BJ (cell line): ENCODE results near the gene MTHFS. TPM values are rescaled to one million over a fixed set of nuclear protein-coding genes. Genes with fewer than 3 reads are reported as not detected.
"Not testable (repeated sequence)": the region's sequence is repeated elsewhere in the genome, so short reads cannot be mapped to it uniquely, and the experiment has no call there.

Experiments
- CTCF ChIA-PET: fragments of 350-600 bp; formaldehyde crosslinking; extraction: SDS; loops from one replicate; lab custom pipeline; 2021; ENCODE audit warnings: antibody characterized with exemption, inconsistent platforms; lab: Yijun Ruan, JAX
- POLR2A ChIA-PET: fragments of 300-600 bp; sonication (Branson Sonifier 250); formaldehyde crosslinking; extraction: SDS; loops from one replicate; lab custom pipeline; 2021; ENCODE audit warnings: antibody characterized with exemption; lab: Charles Lee
- DNase-seq: peaks from one replicate; pipeline ENCODE4 v3.0.0-alpha.2; 2011; ENCODE audit warnings: low read depth
- H3K27me3 ChIP-seq: 2 replicates; pipeline ENCODE4 v1.6.0; 2011; ENCODE audit warnings: low read length; ENCODE audit not compliant: control insufficient read depth, insufficient read depth
- H3K36me3 ChIP-seq: 2 replicates; pipeline ENCODE4 v1.5.1; 2011; ENCODE audit warnings: low read length; ENCODE audit not compliant: control insufficient read depth, insufficient read depth
- H3K4me3 ChIP-seq: 2 replicates; pipeline ENCODE4 v1.5.1; 2011; ENCODE audit warnings: low read depth, mild to moderate bottlenecking, control low read depth, low read length
- CTCF ChIP-seq: IDR thresholded peaks from 2 replicates; pipeline ENCODE4 v1.5.1; 2011; ENCODE audit warnings: low read depth, mild to moderate bottlenecking, control low read depth, inconsistent platforms, low read length, moderate library complexity; ENCODE audit not compliant: insufficient read depth
- polyA plus RNA-seq: library from polyadenylated mRNA; depleted of rRNA; stranded (reverse); fragments of >200 nt; gene quantifications from 2 replicates; pipeline ENCODE4 v1.2.3, GENCODE V29; 2011

Gene MTHFS
- polyA plus RNA-seq, 1 experiment = 30.7 TPM

GRCh38 chr15:79938143-79938542 lies 41.3 kb upstream of the MTHFS start:
- TF ChIP-seq CTCF = no peak
- no peak overlapping the region for H3K4me3 ChIP-seq
- H3K27me3 ChIP-seq = peaks cover 5% of the 10 kb centered on the region; the same call in 1 of the 2 replicates
- ChIA-PET POLR2A (no interaction called here), CTCF (no interaction called here)
- no peaks in the 10 kb centered on the region for H3K36me3 ChIP-seq
- DNase-seq = no peak

GRCh38 chr15:79935556-79936201 lies 38.9 kb upstream of the MTHFS start:
- H3K27me3 ChIP-seq, H3K36me3 ChIP-seq, H3K4me3 ChIP-seq, DNase-seq, POLR2A ChIA-PET: not testable (repeated sequence)
- CTCF ChIA-PET = interaction anchor here (1.3 kb wide), 1 partner anchor 82 kb away, joined by 3 read pairs; no protein-coding TSS in a partner anchor

GRCh38 chr15:79933231-79933630 lies 36.4 kb upstream of the MTHFS start:
- POLR2A ChIA-PET = no interaction called here

GRCh38 chr15:79932447-79932846 lies 35.6 kb upstream of the MTHFS start:
- H3K36me3 ChIP-seq = no peaks in the 10 kb centered on the region
- no peak overlapping the region for H3K4me3 ChIP-seq
- TF ChIP-seq CTCF = no peak
- peaks cover 5% of the 10 kb centered on the region for H3K27me3 ChIP-seq
- ChIA-PET CTCF (interaction anchor here (1.0 kb wide), 1 partner anchor 28 kb away, joined by 3 read pairs; no protein-coding TSS in a partner anchor), POLR2A (no interaction called here)
- no peak for DNase-seq

More at GRCh38 chr15:79933231-79933630, 36.4 kb upstream of the MTHFS start:
- CTCF ChIA-PET = interaction anchor here (1.0 kb wide), 1 partner anchor 27 kb away, joined by 3 read pairs; no protein-coding TSS in a partner anchor
- Histone ChIP-seq H3K4me3 (no peak overlapping the region), H3K27me3 (peaks cover 5% of the 10 kb centered on the region), H3K36me3 (no peaks in the 10 kb centered on the region)
- DNase-seq = no peak
- no peak for TF ChIP-seq CTCF

GRCh38 chr15:79930516-79930915 lies 33.7 kb upstream of the MTHFS start:
- no peak for TF ChIP-seq CTCF
- ChIA-PET POLR2A (no interaction called here), CTCF (no interaction called here)
- Histone ChIP-seq H3K4me3 (no peak overlapping the region), H3K36me3 (no peaks in the 10 kb centered on the region), H3K27me3 (peaks cover 5% of the 10 kb centered on the region)
- DNase-seq = no peak
